Peyer's patch (tissue), 4 donors: Measurements from ENCODE around the gene ADGRL3.

Experiments used
- CTCF ChIP-seq, 6 experiments: fragments of 450-650 bp in 4 of 6; fragments of 200-600 bp in 2 of 6; sonication (generic) in 1 of 6; IDR thresholded peaks; one replicate each; pipeline ENCODE4 v1.5.1; 2017 to 2019; ENCODE audit warnings: antibody characterized with exemption in 6 of 6, mild to moderate bottlenecking in 3 of 6, moderate library complexity in 1 of 6
- POLR2A ChIP-seq, 2 donors: fragments of 450-650 bp; IDR thresholded peaks; one replicate each; pipeline ENCODE4 v1.5.1; 2017; ENCODE audit warnings: antibody characterized with exemption in 2 of 2, mild to moderate bottlenecking in 2 of 2, moderate library complexity in 2 of 2

- TF ChIP-seq CTCF (IDR thresholded peaks at IDR 0.05) (no peak), POLR2A (IDR thresholded peaks at IDR 0.05) (no peak)
Observed at GRCh38 chr4:61877266-61877665, 677.1 kb downstream of the ADGRL3 start.
